RKO (cell line): Measurements from ENCODE around the gene BCL7A.
"Not testable (repeated sequence)": the region's sequence is repeated elsewhere in the genome, so short reads cannot be mapped to it uniquely, and the experiment has no call there.

Experiments used
- DNase-seq: peaks from one replicate; pipeline ENCODE4 v3.0.0-alpha.2; 2016; ENCODE audit warnings: low spot score

BCL7A gene

DNA sequence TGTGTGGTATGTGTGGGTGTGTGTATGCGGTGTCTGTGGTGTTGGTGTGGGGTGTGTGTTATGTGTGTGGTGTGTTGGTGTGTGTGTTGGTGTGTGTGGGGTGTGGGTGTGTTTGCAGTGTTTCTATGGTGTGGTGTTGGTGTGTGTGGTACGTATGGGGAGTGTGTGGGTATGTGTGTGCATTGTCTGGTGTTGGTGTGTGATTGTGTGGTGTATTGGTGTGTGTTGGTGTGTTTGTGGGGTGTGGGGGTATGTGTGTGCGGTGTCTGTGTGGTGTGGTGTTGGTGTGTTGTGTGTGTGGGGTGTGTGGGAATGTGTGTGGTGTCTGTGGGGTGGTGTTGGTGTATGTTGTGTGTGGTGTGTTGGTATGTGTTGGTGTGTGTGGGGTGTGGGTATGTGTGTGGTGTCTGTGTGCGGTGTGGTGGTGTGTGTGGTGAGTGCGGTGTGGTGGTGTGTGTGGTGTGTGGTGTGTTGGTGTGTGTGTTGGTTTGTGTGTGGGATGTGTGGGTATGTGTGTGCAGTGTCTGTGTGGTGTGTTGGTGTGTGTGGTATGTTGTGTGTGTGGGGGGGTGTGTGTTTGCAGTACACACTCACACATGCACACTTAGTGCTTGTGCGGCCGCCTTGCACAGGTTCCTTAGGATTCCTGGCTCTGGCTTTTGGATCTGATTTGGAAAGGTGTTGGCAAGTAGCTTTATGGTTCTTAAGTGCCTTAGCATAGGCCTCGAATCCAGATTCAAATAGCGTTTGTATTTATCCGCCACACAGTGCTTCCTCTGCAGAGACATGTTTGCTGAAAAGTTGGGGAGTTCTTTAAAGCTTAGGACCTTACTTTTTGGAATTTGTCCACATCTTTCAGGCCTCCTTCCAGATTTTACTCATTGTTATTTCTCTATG lies 73.3 kb downstream of the BCL7A start:
- DNase-seq: peak; percentile 30

DNA sequence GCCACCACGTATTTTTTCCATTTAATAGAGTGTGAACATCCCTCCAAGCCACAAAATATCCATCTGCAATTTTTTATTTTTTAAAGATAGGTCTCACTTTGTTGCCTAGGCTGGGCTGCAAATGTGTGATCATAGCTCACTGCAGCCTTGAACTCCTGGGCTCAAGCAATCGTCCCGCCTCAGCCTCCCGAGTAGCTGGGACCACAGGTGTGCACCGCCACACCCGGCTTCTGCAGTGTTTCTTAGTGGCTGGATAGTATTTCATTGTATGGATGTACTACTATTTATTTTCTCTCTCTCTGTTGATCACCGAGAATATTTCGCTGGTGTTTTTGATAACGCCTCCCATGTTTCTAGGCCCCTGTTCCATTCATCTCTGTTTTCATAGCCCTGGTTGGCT lies 74.3 kb downstream of the BCL7A start:
- DNase-seq: no peak

DNA sequence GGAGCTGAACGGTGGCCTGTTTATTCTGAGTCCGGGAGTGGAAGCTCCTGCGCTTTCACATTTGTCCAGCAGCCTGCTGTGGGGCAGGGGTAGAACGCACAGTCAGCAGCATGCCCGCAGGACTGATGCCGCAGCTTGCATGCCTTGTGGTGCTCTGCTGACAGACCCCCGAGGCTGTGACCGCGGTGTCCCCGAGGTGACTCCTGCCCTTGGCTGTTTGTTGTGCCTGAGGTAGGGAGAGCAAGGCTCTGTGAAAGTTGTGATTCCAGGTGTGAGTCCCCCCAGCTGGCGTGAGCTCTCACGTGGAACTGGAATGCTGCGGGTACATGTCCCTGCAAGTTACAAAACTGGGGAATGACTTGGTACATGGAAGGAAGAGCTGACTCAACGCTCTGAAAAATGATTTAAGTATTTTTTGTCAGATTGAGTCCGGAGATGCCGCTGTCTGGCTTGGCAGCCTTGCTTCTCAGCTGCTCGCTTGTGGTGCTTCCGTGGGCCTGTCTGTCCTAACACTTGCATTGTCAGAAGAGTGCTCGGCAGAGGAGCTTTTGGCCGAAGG lies 75.0 kb downstream of the BCL7A start:
- no peak for DNase-seq

DNA sequence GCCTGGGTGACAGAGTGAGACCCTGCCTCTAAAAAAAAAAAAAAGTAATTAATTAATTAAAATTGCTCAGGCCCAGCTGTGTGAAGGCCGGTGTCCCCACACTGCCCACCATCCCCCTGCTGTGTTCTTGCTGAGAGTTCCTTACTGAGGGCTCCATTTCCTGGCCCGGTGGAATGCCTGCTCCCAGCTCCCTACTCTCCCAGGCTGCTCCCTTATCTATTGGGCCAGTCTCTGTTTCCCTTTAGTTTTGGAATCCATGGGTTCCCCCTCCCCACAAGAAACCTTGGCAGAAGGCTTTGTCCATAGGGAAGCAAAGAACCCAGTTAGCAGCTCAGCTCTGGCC lies 75.9 kb downstream of the BCL7A start:
- DNase-seq: no peak

DNA sequence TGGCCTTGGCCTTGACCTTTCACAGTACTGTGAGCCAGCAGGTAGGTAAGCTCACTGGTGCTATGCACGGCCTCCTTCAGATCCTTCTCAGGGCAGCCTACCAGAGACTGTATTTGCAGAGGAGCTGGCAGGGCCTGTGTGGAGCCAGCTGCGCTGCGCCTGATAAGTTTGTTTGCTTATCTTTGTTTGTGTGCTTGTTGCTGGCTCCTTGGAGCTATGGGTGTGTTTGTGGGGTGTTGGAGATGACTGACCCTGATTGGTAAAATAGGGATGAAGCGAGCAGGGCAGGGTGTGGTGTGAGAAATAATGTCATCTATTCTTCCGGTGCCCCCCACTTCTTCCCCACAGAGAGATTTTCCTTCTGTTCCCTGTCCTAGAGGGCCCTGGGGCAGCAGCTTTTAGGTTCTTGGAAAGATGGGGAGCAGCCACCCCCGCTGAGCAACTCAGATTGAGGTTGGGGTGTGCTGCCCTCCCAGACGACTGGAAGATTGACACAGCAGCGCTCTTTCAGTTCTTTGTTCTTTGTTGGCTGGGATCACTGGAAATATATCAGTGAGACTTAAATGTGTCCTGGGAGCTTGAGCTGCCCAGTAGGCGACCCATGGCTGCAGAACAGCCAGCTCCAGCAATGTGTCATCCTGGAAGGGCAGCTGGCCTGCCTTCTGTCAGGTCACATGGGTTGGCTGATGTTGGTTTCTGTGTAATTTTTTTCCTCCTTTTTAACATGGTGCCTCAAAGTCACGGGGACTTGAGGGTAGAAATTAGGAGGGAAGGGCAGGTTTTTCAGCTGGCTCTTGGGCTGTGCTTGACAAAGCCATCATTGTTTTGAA lies 76.5 kb downstream of the BCL7A start:
- DNase-seq: no peak

DNA sequence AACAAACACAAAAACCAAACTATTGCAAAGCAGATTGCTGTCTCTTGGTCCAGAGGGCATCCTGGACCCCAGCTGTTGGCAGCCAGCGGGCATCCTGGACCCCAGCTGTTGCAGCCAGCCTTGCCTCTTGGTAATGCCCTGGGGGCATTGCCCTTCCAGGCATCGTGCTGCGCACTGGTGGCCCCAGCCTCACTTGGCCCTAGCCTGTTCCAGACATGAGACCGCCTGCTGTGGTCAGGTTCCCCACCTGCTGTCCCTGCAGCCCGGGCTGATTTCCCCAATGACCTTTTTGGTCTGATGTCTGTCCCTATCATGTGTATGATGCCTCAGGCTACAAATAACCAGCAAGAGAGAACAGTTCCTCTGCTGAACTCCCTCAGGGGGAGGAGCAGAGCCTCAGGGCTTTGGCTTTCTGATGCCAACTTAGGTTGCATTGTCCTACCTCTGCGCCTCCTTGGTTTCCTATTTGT lies 77.6 kb downstream of the BCL7A start:
- no peak for DNase-seq

DNA sequence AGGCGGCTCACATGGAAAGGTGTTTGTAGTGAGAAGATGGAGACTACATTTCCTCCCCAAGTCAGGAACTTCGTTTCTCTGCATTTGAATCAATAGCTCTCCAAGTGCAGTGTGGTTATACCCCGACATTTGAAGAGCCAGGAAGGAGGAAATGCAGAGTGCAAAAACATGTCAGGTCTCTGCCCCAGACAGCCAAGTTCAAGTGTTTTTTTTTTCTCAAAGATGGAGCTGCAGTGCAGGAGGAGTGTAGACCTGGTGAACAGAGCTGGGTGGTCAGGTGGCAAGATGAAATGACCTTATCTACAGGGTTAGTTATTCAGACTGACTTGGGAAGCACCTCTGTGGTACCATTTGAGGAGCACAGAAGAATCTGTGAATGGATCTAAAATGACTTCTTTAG lies 78.2 kb downstream of the BCL7A start:
- DNase-seq: no peak

DNA sequence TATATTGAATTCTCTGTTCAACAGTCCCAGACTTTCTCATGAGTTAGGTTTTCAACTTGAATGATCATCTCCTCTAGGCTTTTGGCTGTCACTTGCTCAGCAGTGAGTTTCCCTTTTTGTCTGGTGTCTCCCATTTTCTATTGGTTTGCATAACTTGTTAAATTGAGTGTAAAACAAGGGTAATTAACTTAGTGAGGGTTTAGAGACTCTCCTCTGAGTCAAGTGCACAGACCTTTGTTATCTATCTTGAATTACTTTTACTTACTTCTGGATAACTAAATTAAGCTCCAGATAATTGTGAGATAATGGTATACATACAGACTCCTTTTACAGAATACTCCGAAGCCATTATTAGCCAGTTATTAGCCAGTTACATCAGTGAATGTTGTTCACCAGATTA lies 78.9 kb downstream of the BCL7A start:
- no peak for DNase-seq

DNA sequence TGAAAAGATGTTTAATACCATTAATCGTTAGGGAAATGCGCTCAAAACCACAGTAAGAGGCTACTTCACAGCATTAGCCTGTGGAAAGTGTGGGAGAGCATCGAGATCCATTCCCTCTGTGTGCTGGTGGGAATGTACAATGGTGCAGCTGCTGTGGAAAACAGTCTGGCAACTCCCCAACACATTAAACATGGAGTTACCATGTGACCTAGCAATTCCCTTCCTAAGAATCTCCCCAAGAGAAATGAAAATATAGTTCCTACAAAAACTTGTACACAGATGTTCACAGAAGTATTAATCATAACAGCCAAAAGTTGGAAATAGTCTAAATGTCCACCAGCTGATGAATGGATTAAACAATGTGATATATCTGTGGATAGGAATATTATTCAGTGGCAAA lies 80.6 kb downstream of the BCL7A start:
- no peak for DNase-seq

DNA sequence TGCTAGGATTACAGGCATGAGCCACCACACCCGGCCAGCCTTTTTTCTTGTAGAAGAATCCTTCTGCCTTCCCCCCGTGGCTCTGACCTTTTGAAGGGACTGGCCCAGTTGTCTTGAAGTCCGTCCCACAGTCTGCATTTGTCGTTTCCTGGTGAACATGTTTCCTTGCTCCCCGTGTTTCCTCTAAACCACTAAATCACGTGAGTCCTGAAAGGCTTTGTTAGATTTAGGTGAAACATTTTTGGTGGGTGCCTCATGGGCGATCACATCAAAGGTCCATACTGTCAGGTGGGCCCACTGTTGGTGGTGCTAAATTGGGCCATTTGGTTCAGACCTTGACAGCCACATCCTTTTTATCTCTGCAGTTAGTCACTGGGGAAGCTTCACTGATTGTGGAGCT lies 83.2 kb downstream of the BCL7A start:
- DNase-seq: no peak

DNA sequence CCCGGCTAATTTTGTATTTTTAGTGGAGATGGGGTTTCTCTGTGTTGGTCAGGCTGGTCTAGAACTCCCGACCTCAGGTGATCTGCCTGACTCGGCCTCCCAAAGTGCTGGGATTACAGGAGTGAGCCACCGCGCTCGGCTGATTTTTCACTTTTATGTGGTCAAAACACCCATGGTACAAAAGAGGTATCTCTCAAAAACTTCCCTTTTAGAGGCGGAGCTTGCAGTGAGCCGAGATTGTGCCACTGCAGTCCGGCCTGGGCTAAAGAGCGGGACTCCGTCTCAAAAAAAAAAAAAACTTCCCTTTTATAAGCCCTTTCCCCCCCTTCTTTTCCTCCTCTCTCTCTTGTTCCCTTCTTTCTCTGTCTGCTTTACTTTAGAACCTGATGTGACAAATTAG lies 83.8 kb downstream of the BCL7A start:
- not testable (repeated sequence) for DNase-seq

DNA sequence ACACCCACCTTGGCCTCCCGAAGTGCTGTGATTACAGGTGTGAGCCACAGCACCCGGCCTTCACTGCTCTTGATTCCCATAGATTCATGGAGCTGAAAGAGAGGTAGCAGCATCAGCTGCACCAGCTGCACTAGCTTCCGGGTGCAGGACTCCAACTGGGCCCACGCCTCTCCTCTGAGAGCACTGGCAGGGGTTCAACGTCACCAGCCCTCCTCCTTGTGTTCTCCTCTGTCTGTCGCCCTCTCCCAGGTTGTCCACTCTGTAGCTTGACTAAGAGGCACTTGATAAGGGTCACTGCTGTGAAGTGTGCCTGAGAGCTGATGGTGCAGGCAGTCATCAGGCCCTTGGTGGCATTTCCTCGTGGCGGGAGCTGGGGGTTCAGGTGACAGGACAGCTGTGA lies 85.2 kb downstream of the BCL7A start:
- DNase-seq: no peak

DNA sequence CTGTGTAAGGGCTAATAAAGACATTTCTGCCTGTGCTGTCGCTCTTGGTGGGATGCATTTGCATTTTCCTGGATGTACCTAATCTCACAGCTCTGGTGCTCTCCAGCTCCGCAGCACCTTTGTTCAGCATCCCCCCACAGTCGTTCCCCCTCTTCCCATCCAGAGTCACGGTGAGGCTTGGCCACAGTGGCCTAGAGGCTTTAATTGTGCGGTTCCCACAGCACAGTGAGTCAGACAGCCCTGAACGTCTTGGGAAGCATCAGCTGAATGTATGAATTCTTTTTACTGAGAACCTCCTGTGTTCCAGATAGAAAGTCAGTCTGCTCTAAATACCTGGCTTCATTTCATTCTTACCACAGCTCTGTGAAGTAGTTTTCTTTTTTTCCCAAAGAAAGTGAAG lies 85.6 kb downstream of the BCL7A start:
- DNase-seq: no peak

DNA sequence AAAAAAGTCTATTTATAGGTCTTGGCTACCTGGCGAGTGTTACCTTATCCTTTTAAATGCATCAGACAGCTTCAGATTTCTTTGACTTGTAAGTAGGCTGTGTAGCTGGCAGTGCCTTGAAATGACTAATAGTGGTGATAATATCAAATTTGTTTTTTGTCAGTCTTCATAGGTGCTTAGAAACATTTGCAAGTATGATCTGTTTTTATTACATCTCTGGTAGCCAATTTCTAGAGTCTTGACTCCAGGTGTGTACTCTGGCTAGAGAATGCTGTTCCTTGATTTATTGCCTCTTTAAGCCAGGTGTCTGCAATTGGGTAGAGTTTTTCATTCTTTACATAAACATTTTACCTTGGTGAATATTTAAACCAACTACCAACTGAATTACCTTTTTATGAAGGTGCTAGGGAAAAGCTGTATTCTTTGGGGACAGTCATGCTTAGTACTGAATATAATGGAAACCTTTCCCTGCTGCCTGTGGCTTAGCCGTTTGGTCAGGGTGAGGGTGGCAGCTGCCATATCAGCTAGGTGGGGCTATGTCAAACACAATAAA lies 89.5 kb downstream of the BCL7A start:
- no peak for DNase-seq
